ENCODE data around the gene NOX5.

The NOX5 gene

GRCh38 chr15:69049976-69050375 is 35.5 kb downstream of the NOX5 start:
- H2BK120ac ChIP-seq (ENCODE audit: low read depth, low read length) = no peak overlapping the region
- WGBS = 98% methylated on average over 4 of the region's 4 CpGs
- peaks cover 6 to 10% of the 10 kb centered on the region in 2 experiments for H3K27me3 ChIP-seq (ENCODE audit: control insufficient read depth in 1 of 2, insufficient read depth in 1 of 2, low read length in 2 of 2)
- H2AK5ac ChIP-seq (ENCODE audit: low read length, severe bottlenecking) = no peak overlapping the region
- no peak overlapping the region for H2BK12ac ChIP-seq (ENCODE audit: low read length in 2 of 2)
- H3K36me3 ChIP-seq (ENCODE audit: control insufficient read depth in 1 of 2, insufficient read depth in 2 of 2, low read depth in 1 of 2, low read length in 2 of 2) = no peaks in the 10 kb centered on the region
- no peak overlapping the region for H3K18ac ChIP-seq (ENCODE audit: low read depth in 1 of 2, low read length in 2 of 2)
- H3K79me1 ChIP-seq (replicated peaks; ENCODE audit: low read length, poor library complexity, severe bottlenecking) = no peaks in the 10 kb centered on the region
- H3K23ac ChIP-seq (ENCODE audit: low read length in 2 of 2) = no peak overlapping the region
- H3K4me1 ChIP-seq (ENCODE audit: control insufficient read depth, insufficient read depth, low read depth, low read length) = peaks cover 5% of the 10 kb centered on the region
- H2BK15ac ChIP-seq (ENCODE audit: low read depth, poor library complexity, severe bottlenecking) = no peak overlapping the region
- H4K8ac ChIP-seq (ENCODE audit: low read length) = no peak overlapping the region
- no peak overlapping the region for H4K91ac ChIP-seq (ENCODE audit: low read length)
- H3K4me2 ChIP-seq (ENCODE audit: low read length, poor library complexity, severe bottlenecking) = no peak overlapping the region
- no peak overlapping the region for H3K9ac ChIP-seq (ENCODE audit: low read length)
- no peak overlapping the region for H2BK5ac ChIP-seq (ENCODE audit: low read depth, low read length, poor library complexity, severe bottlenecking)
- H3K14ac ChIP-seq (ENCODE audit: low read length in 2 of 2) = no peak overlapping the region
- no peak overlapping the region for H2AFZ ChIP-seq (ENCODE audit: low read depth, low read length)
- no peak overlapping the region for H3K27ac ChIP-seq (ENCODE audit: low read length, poor library complexity, severe bottlenecking)
- no peaks in the 10 kb centered on the region for H3K9me3 ChIP-seq (ENCODE audit: control insufficient read depth, low read length)
- H3K4me3 ChIP-seq (ENCODE audit: insufficient read depth in 1 of 2, low read depth in 1 of 2, low read length in 2 of 2) = no peak overlapping the region
- no peak for DNase-seq
- no peak overlapping the region for H3K4ac ChIP-seq (ENCODE audit: low read depth in 1 of 2, low read length in 2 of 2)

- Histone ChIP-seq H3K4me2 (ENCODE audit: low read length, poor library complexity, severe bottlenecking) (no peak overlapping the region), H3K14ac (ENCODE audit: low read length in 2 of 2) (peak overlapping the region in 1 of 2 experiments; percentile 35), H3K9me3 (ENCODE audit: control insufficient read depth, low read length) (no peaks in the 10 kb centered on the region), H4K8ac (ENCODE audit: low read length) (no peak overlapping the region), H2BK5ac (ENCODE audit: low read depth, low read length, poor library complexity, severe bottlenecking) (no peak overlapping the region), H3K36me3 (ENCODE audit: control insufficient read depth in 1 of 2, insufficient read depth in 2 of 2, low read depth in 1 of 2, low read length in 2 of 2) (no peaks in the 10 kb centered on the region), H3K27ac (ENCODE audit: low read length, poor library complexity, severe bottlenecking) (no peak overlapping the region), H3K4me3 (ENCODE audit: insufficient read depth in 1 of 2, low read depth in 1 of 2, low read length in 2 of 2) (no peak overlapping the region), H4K91ac (ENCODE audit: low read length) (no peak overlapping the region), H3K4me1 (ENCODE audit: control insufficient read depth, insufficient read depth, low read depth, low read length) (peaks cover 5% of the 10 kb centered on the region), H3K9ac (ENCODE audit: low read length) (no peak overlapping the region), H3K18ac (ENCODE audit: low read depth in 1 of 2, low read length in 2 of 2) (no peak overlapping the region), H3K79me1 (replicated peaks; ENCODE audit: low read length, poor library complexity, severe bottlenecking) (no peaks in the 10 kb centered on the region), H3K23ac (ENCODE audit: low read length in 2 of 2) (no peak overlapping the region), H2AK5ac (ENCODE audit: low read length, severe bottlenecking) (no peak overlapping the region), H2BK12ac (ENCODE audit: low read length in 2 of 2) (no peak overlapping the region), H2BK120ac (ENCODE audit: low read depth, low read length) (no peak overlapping the region), H3K27me3 (ENCODE audit: control insufficient read depth in 1 of 2, insufficient read depth in 1 of 2, low read length in 2 of 2) (peaks cover 33 to 34% of the 10 kb centered on the region in 2 experiments), H3K4ac (ENCODE audit: low read depth in 1 of 2, low read length in 2 of 2) (no peak overlapping the region), H2BK15ac (ENCODE audit: low read depth, poor library complexity, severe bottlenecking) (no peak overlapping the region), H2AFZ (ENCODE audit: low read depth, low read length) (no peak overlapping the region)
- DNase-seq = no peak
- 90% methylated on average over 9 of the region's 10 CpGs for whole genome bisulfite sequencing
These were observed 40.8 kb downstream of the NOX5 start for GRCh38 chr15:69055251-69055650.

DNA sequence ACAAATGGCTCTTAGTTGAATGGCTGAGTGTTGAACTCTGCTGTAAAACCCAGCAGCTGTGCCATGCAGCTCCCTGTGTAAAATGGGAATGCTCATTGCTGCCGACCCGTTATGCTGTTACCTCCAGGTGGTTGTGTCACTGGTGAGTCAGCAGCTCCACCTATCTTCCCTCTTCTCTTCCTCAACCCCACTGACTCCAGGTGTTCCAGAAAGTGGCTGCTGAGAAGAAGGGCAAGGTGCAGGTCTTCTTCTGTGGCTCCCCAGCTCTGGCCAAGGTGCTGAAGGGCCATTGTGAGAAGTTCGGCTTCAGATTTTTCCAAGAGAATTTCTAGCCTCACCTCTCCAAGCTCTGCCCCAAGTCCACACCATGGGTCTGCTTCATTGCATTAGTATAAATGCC is 41.9 kb downstream of the NOX5 start:
- H3K9ac ChIP-seq (ENCODE audit: low read length) = no peak overlapping the region
- H4K91ac ChIP-seq (ENCODE audit: low read length) = no peak overlapping the region
- H2BK120ac ChIP-seq (ENCODE audit: low read depth, low read length) = no peak overlapping the region
- H3K9me3 ChIP-seq (ENCODE audit: control insufficient read depth, low read length) = no peaks in the 10 kb centered on the region
- H3K79me1 ChIP-seq (replicated peaks; ENCODE audit: low read length, poor library complexity, severe bottlenecking) = no peaks in the 10 kb centered on the region
- peaks cover 5% of the 10 kb centered on the region for H3K4me1 ChIP-seq (ENCODE audit: control insufficient read depth, insufficient read depth, low read depth, low read length)
- no peak overlapping the region for H3K18ac ChIP-seq (ENCODE audit: low read depth in 1 of 2, low read length in 2 of 2)
- H3K4ac ChIP-seq (ENCODE audit: low read depth in 1 of 2, low read length in 2 of 2) = no peak overlapping the region
- no peak overlapping the region for H2BK5ac ChIP-seq (ENCODE audit: low read depth, low read length, poor library complexity, severe bottlenecking)
- no peak overlapping the region for H2BK15ac ChIP-seq (ENCODE audit: low read depth, poor library complexity, severe bottlenecking)
- H2AK5ac ChIP-seq (ENCODE audit: low read length, severe bottlenecking) = no peak overlapping the region
- WGBS = 50% methylated on average over 3 of the region's 3 CpGs
- peaks cover 33 to 34% of the 10 kb centered on the region in 2 experiments for H3K27me3 ChIP-seq (ENCODE audit: control insufficient read depth in 1 of 2, insufficient read depth in 1 of 2, low read length in 2 of 2)
- H3K4me2 ChIP-seq (ENCODE audit: low read length, poor library complexity, severe bottlenecking) = no peak overlapping the region
- H3K36me3 ChIP-seq (ENCODE audit: control insufficient read depth in 1 of 2, insufficient read depth in 2 of 2, low read depth in 1 of 2, low read length in 2 of 2) = no peaks in the 10 kb centered on the region
- no peak overlapping the region for H3K14ac ChIP-seq (ENCODE audit: low read length in 2 of 2)
- no peak for DNase-seq
- H2AFZ ChIP-seq (ENCODE audit: low read depth, low read length) = no peak overlapping the region
- no peak overlapping the region for H4K8ac ChIP-seq (ENCODE audit: low read length)
- H3K4me3 ChIP-seq (ENCODE audit: insufficient read depth in 1 of 2, low read depth in 1 of 2, low read length in 2 of 2) = no peak overlapping the region
- H3K27ac ChIP-seq (ENCODE audit: low read length, poor library complexity, severe bottlenecking) = no peak overlapping the region
- H2BK12ac ChIP-seq (ENCODE audit: low read length in 2 of 2) = no peak overlapping the region
- H3K23ac ChIP-seq (ENCODE audit: low read length in 2 of 2) = no peak overlapping the region

DNA sequence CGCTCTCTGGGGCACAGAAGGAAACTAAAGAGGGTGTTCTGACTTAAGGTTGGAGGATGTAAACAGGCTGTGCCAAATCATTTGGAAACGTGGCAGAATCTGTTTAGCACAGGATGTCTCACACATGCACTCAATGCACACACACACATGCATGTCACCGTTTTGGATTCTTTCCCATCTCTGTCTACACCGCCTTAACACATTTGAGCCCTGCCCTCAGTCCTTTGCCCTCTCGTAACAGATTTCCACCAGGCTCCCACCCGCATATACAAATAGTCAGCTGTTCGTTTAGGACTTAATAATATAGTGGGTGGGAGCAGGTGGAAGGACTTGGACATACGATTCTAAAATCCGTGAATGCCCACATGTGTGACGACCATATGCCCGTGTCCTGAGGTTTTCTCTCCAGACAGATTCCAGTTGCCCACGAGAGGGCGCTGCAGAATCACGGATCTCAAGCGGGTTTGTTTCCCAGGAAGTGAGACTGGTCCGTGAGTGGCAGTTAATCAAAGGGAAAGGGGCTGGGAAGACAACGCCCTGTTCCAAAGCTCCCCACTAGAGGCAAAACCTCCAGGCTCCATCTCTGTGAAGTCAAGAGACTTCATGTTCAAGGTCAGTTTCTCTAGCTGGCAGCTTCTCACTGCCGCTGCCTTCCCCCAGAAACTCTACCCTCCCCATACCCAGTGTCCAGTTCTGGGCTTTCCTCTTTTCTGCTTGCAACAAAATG is 44.5 kb downstream of the NOX5 start:
- Histone ChIP-seq H3K14ac (ENCODE audit: low read length in 2 of 2) (no peak overlapping the region), H3K4me3 (ENCODE audit: insufficient read depth in 1 of 2, low read depth in 1 of 2, low read length in 2 of 2) (peak overlapping the region in 1 of 2 experiments; percentile 15)

More for the DNA sequence above, 44.5 kb downstream of the NOX5 start:
- Histone ChIP-seq H3K79me1 (replicated peaks; ENCODE audit: low read length, poor library complexity, severe bottlenecking) (no peaks in the 10 kb centered on the region), H2BK12ac (ENCODE audit: low read length in 2 of 2) (no peak overlapping the region), H2BK5ac (ENCODE audit: low read depth, low read length, poor library complexity, severe bottlenecking) (no peak overlapping the region), H3K4ac (ENCODE audit: low read depth in 1 of 2, low read length in 2 of 2) (no peak overlapping the region), H3K27ac (ENCODE audit: low read length, poor library complexity, severe bottlenecking) (no peak overlapping the region), H3K4me1 (ENCODE audit: control insufficient read depth, insufficient read depth, low read depth, low read length) (peaks cover 5% of the 10 kb centered on the region), H3K18ac (ENCODE audit: low read depth in 1 of 2, low read length in 2 of 2) (no peak overlapping the region), H2BK120ac (ENCODE audit: low read depth, low read length) (no peak overlapping the region), H3K36me3 (ENCODE audit: control insufficient read depth in 1 of 2, insufficient read depth in 2 of 2, low read depth in 1 of 2, low read length in 2 of 2) (no peaks in the 10 kb centered on the region), H3K23ac (ENCODE audit: low read length in 2 of 2) (no peak overlapping the region), H4K91ac (ENCODE audit: low read length) (peak overlapping the region; percentile 59), H3K4me2 (ENCODE audit: low read length, poor library complexity, severe bottlenecking) (no peak overlapping the region), H3K27me3 (ENCODE audit: control insufficient read depth in 1 of 2, insufficient read depth in 1 of 2, low read length in 2 of 2) (peaks cover 29 to 30% of the 10 kb centered on the region in 2 experiments), H4K8ac (ENCODE audit: low read length) (peak overlapping the region; percentile 29), H3K9me3 (ENCODE audit: control insufficient read depth, low read length) (no peaks in the 10 kb centered on the region), H2AFZ (ENCODE audit: low read depth, low read length) (no peak overlapping the region), H2BK15ac (ENCODE audit: low read depth, poor library complexity, severe bottlenecking) (peak overlapping the region; percentile 44), H3K9ac (ENCODE audit: low read length) (peak overlapping the region; percentile 12), H2AK5ac (ENCODE audit: low read length, severe bottlenecking) (no peak overlapping the region)
- 8% methylated on average over 13 of the region's 18 CpGs for WGBS
- peak; percentile 87 for DNase-seq

Measured in mesenchymal stem cell (in vitro differentiated cells and primary cell).